Measurements from ENCODE around the gene GPD1.

The GPD1 gene

DNA sequence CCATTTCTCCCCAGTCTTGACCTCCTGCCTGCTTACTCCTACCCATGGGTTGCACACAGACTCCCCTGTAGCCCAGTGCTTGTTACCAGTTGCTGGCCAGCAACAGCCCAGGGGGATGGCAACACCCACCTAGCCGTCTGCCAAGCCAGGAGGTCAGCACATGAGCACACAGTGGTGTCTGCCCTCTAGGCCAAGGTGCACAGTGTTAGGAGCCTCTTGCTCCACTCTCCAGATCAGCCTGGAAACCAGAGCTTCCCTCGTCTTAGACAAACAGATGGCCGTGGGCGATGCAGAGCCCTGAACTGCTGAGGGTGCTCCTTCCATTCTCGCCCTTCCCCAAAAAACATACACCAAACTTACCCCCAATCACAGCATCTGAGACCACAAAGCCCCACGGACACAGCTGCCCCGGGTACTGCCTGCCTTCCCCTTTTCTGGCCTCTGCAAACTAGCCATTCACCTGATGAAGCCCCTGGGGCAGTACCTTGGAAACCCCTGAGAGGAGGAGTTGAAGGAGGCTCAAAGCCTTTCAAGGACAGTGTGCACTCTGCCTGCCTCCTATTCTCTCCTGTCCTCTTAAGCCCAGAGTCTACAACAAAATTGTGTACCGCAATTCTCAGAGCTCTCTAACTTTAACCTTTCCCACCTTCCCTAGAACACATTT lies 1.0 kb upstream of the GPD1 start:
- FAIRE-seq = no peak

DNA sequence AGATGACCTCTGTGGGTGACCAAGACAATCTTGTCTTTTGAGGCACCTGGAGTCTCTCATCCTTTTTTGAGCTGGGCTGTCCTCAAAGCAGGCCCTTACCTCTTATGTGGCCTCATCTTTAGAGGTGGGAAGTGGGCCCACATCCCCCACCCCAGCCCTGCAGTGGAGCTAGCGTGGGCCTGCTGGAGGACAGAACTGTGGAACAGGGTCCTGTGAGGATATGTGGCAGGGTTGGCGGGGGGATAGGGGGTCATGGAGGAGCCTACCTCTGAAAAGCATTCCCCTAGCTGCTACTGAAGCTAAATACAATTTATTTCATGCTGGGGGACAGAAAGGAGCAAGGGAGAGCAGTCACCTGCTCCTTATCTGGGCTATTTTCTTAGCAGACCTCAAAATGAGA lies 457 bp upstream of the GPD1 start:
- FAIRE-seq = no peak

DNA sequence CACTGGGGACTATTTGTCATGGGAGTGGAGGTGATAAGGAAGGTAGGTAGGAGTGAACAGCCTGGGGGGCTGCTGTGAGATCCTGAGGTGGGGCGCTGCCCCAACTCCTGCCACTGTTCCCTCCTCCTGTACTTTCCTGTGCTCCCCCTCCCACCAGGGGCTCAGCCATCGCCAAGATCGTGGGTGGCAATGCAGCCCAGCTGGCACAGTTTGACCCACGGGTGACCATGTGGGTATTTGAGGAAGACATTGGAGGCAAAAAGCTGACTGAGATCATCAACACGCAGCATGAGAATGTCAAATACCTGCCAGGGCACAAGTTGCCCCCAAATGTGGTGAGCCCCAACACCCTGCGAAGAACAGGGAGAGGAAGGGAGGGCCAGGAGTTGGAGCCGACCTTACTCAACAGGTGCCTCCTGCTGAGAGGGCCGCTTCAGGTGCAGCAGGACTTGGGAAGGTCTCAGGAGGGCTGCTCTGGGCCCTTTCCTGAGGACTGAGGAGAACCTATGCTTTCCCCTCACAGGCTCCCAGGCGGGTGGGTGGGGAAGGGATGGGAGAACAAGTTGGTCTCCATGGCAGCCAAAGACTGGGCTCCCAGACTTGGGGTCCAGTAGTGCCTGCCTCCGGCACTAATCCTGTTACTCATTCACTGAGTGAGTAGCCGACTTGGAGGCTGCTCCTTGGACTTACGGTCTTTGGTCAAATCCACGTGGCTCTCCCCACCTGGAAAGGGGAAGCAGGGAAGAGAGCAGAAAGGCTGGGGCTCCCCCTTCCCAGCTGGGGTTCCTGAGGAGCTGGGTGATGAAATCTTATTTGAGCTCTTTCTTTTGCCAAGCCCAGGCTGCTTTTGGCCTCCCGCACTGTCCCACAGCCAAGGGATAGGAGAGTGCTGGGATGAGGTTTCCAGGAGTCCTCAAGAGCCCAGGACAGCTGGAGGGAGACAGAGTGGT lies 884 bp downstream of the GPD1 start:
- FAIRE-seq = no peak

DNA sequence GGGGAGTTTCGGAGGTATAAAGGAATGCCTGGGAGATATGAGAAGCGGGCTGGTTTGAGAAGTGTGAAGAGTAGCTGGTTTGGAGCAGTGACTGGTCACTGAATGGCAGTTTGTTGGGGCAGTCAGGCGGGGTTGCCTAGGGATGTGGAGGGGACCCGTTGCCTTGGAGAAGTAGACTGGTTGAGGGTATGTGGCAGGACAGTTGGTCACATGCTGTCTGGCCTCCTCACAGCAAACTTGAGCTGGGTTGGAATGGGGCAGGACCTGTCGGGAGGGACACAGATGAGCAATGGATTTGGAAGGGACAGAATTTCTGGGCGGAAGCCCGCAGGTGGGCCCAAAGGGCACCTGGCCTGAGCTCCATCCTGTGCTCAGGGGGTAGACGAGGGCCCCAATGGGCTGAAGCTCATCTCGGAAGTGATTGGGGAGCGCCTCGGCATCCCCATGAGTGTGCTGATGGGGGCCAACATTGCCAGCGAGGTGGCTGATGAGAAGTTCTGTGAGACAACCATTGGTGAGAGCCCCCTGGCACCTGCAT lies 2.2 kb downstream of the GPD1 start:
- no peak for FAIRE-seq

DNA sequence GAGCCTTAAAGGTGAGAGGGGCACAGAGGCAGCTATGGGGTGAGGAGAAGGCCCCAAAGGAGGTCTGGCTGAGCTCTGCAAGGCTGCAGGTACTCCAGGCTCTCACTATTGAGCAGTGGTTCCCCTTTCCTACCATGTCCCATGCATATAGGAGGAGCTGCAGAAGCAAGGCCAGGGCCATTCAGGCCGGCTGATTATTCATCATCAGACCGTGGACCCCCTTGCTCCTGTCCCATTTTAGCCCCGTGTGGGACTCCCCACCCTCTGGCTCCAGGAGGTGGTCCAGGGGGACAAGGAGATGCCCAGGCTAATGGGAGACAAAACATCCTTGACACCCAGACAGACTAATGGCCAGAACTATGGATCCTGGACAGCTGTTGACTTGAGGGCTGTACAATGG lies 3.1 kb downstream of the GPD1 start:
- FAIRE-seq = no peak

DNA sequence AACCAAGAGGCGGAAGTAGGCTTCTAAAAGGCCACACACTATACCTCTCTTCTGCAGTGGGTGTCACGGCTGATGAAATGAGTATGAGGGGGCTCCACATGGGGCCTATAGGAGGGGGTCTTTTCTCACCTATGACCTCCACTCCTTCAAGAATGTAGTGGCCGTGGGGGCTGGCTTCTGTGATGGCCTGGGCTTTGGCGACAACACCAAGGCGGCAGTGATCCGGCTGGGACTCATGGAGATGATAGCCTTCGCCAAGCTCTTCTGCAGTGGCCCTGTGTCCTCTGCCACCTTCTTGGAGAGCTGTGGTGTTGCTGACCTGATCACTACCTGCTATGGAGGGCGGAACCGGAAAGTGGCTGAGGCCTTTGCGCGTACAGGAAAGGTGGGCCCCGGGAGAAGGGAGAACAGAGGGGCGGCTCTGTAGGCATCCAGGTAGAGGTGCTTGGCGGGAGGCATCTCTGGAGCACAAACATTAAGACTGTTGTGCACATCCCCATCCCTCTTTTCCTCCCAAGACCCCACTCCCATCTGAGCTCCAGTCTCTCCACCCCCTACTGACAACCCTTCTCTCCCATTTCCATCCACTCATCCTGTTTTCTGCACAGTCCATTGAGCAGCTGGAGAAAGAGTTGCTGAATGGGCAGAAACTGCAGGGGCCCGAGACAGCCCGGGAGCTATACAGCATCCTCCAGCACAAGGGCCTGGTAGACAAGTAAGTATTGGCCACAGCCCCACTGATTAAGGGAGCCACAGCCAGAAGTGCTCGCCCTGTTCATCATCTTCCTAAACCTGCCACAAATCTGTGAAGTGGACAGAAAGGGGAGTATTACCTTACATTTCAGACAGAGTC lies 3.8 kb downstream of the GPD1 start:
- no peak for FAIRE-seq

DNA sequence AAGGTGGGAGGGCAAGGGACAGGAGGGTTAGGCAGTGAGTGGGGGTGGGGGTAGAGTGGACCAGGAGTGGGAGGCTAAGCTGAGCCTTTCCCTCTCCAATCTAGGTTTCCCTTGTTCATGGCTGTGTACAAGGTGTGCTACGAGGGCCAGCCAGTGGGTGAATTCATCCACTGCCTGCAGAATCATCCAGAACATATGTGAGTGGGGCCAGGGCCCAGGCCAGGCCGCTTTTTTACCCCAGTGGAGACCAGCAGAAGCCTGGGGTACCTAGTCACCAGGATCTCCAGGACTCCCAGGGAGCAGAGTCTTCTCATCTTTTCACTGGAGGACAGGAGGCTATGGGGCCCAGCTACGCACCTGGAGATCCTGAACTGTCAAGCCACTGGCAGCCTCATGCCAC lies 5.5 kb downstream of the GPD1 start:
- FAIRE-seq = no peak

DNA sequence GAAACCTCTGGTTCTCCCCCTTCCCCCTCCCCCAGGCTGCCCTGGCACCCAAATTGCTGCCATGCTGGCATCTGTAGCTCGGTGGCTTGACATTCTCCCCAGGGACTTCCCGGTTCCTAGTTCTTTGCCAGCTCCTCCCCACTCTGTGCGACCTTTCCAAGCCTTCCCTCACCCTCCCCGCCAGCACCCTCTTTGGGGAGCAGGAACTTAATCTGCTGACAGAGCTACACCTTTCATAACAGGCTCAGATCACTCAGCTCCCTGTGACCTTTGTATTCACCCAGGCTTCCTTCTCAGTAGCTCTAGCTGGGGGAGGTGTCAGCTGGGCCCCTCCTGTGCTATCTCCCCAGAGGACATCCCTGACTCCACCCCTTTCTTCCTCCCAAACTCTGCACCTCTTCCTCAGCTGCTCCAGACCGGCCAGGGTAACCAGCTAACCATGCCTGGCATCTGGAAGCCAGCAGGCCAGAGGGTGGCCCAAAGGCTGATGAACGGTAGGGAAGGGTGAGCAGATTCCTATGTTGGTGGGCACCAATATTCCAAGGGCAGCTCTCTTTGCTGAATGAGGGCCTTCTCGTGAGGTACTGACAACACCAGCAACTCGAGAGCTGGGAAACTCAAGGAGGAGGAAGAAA lies 6.4 kb downstream of the GPD1 start:
- no peak for FAIRE-seq

DNA sequence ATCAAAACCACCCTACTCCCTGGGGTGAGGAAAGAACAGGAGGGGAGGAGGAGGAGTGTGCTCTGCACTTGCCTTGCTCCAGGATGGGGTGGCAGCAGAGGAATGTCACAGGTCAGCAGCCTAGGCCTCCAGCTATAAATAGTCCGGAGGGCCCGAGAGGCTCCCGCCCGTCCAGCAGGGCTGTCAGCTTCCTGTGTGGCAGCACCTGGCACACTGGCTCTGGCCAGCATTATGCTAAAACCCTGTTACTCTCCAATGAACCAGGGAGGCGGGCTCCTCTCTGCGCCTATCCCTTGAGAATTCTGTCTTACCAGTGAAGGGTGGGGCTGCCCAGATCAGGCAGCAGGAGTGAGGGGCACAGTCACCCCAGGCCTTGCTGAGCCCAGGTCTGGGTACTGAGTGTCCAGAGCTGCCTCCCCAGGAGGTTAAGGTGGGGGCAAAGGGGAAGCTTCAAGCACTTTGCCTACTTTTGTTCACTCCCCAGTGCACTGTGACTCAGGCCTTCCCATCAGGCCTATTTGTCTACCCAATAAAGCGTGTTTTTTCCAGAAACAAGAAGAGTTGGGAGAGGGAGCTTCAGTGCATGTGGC lies 7.0 kb downstream of the GPD1 start:
- no peak for FAIRE-seq

DNA sequence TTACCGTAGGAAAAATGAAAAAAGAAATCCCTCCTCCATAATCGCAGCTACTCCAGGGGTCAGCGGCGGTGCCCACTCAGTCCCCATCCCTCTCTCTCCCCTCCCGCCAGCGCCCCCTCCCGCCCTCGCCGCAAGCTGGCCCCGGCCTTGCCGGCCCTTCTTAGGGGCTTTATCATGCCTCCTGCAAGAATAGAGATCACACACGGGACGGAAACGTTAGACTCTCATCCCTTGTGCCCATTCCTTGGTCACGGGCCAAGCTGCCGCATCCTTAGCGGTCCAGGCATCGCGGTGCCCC lies 7.5 kb downstream of the GPD1 start:
- FAIRE-seq = no peak

DNA sequence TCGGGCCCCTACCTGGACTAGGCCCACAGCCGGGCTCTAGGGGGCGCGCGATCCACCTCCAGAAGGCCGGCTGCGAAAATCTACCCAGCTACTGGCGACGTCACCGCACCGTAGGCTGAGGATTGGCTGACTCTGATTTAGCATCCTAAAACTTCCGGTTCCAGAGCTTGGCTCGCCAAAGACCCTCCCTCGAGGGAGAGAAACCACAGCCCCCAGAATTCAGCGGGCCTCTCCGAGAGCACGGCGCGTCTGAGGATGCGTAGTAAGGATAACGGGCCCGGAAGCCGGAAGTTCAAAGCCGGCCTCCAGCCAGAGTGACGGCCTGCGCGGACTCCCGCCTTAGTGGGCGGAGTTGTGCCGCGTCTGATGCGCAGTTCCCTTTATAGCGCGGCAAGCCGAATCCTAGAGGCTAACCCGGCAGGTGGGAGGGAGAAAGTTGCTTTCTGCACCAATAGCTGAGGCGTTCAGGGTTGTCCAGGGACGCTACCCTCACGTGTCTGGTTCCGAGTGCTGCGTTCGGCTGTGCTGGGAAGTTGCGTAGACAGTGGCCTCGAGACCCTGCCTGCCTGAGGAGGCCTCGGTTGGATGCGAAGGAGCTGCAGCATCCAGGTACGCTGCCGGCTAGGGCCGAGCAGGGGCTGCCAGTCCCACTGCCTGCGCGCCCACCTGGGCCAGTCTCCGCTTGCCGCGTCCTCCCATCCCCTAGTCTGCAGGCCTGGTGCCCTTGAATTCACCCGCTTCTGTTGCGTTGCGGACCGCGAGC lies 8.1 kb downstream of the GPD1 start, which contains the start of gene COX14:
COX14 (plus strand) TSS at position 544 of the 763 bp plus-strand sequence. CDS start 7,808 bp downstream, outside the sequence.
- FAIRE-seq = peak; percentile 94

DNA sequence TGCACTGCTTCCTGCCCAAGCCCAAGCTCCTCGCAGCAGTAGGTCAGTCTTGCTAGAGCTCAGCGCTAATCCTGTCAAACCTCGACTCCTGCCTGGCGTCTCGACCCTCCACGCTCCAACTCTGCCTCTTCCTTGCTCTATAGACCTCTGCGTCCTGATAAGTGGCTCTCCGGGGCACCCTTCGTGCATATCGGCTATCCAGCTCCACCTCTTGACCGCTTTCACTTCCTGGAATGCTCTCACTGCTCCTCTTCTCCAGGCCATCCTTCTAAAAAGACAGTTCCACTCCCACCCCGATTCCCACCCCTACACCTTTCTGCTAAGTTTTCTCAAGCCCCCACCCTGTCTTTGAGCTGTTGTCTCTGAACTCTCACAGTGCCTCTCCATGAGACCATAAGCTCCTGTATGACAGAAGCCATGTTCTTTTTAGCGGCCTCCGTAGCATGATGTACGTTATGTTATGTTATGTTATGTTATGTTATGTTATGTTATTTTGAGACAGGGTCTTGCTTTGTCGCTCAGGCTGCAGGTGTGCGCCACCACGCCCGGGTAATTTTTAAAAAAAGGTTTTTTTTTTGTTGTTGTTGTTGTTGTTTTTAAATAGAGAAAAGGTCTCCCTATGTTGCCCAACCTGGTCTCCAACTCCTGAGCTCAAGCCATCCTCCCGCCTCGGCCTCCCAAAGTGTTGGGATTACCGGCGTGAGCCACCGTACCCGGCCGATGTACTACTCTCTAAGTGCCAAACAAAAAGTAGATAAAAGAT lies 8.8 kb downstream of the GPD1 start:
- FAIRE-seq = no peak

DNA sequence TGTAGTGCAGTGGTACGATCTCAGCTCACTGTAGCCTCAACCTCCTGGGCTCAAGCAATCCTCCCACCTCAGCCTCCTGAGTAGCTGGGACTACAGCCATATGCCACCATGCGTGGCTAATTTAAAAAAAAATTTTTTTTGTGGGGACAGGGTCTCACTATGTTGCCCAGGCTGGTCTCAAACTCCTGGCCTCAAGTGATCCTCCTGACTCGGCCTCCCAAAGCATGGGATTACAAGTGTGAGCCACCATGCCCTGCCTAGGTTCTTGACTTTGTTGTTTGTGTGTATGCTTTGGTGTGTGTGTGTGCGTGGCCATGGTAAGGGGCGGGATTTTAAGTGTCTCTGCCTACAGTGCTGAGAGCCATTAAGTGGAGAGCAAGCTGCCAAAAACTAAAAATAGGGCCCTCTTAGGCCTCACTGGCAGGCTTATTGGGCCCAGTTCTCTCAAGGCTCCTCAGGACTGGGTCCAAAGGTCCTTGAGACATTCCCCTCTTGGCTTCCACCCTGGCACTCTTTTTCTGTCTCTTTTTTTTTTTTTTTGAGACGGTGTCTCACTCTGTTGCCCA lies 13.3 kb downstream of the GPD1 start:
- no peak for FAIRE-seq

DNA sequence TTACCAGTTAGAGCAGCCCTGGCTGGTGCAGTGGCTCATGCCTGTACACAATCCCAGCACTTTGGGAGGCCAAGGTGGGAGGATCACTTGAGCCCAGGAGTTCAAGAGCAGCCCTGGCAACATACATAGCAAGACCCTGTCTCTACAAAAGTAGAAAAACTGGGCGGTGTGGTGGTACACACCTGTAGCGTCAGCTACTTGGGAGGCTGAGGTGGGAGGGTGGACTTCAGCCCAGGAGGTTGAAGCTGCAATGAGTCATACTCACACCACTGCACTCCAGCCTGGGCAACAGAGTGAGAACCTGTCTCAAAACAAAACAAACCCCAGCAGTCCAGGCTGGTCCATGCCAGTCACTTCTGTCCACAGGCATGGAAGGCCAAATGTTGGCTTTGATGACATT lies 15.6 kb downstream of the GPD1 start:
- FAIRE-seq = no peak

DNA sequence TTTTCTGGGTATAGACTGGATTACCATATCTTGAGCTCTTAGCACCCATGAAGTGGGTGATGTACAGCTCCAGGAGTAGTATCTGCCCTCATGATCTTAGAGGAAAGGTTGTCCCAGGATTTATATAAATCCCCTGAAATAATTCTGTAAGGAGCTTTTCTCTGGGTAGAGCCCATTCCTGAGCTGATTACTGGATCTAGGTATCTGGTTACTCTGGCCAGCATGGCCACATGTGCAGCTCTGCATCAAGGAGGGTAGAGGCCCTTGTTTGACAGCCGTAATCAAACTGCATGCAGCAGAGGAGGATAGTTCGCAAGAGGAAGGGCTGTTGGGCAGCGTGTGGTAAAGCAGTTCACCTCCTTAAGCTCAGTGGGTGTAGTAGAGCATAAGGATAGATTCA lies 16.7 kb downstream of the GPD1 start:
- no peak for FAIRE-seq

DNA sequence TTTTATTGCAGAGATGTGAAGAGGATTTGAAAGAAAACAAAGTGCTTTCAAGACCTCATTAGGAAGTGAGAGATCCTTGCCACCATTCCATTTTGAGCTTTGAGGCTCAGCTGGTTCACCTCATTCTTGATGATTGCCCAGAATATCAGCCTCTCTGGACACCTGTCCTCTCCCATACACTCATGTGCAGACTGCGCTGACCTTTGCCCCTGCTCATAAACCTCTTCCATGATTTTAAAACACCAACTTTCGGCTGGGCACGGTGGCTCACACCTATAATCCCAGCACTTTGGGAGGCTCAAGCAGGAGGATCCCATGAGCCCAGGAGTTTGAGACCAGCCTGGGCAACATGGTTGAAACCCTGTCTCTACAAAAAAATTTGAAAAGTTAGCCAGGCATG lies 17.1 kb downstream of the GPD1 start:
- no peak for FAIRE-seq

DNA sequence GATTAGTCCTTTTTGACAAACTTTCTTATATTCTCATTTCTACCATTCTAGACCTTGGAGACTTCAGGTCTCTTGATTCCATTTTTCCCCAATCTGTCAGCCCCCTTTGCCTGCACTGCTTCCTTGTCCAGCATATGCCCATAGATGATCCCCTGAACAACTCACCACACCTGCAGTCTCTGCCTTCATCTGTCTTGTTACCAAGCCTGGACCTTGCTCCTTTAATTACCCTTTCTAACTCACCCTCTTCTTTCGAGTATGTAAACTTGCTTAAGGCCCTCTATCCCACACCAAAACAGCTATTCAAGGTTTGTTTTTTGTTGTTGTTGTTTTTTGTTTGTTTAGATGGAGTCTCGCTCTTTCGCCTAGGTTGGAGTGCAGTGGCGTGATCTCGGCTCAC lies 17.8 kb downstream of the GPD1 start:
- no peak for FAIRE-seq

DNA sequence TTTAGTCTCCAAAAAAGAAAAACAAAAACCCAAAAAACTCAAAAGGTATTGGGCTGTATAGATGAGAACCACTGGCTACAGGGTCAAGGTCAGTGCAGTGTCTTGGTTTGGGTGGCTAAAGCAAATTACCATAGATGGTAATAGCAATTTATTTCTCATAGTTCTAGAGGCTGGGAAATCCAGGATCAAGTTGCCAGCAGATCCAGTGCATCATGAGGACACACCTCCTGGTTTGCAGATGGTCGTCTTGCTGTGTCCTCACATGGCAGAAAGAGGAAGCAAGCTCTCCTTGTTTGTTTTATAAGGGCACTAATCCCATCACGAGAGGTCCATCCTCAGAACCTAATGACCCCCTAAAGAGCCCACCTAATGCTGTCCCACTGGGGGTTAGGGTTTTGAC lies 19.4 kb downstream of the GPD1 start:
- no peak for FAIRE-seq

DNA sequence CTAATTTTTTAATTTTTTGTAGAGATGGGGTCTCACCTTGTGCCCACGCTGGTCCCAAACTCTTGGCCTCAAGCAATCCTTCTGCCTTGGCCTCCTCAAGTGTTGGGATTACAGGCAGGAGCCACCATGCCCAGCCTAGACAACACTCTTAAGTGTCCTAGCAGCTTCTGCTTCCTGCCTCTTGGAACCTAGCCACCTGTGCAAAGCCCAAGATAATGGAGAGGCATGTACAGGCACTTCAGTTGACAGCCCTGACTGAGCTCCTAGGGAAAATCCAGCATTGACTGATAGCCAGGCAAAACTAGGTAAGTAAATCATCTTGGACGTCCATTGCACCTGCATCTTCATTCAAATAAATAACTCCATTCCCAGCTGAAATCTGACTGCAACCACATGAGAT lies 23.7 kb downstream of the GPD1 start:
- no peak for FAIRE-seq

DNA sequence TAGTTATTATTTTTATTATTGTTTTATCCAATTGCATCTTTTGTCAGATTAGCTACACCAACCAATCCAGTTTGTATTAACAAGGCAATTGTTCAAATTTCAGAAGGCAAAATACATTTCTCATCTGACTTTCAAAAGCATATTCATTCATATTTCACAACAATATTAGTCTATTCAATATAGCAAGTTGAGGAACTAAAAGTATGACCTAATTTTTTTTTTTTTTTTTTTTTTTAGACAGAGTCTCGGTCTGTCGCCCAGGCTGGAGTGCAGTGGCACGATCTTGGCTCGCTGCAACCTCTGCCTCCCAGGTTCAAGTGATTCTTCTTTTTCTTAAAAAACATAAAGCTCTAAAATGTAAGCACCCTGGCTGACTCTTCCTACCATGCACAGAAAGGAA lies 25.5 kb downstream of the GPD1 start:
- FAIRE-seq = no peak
